Measurements from ENCODE around the gene APOBEC3F. TPM values are rescaled to one million over a fixed set of nuclear protein-coding genes. Genes with fewer than 3 reads are reported as not detected.

Gene APOBEC3F
- polyA plus RNA-seq, 1 experiment, result 7.9 TPM

DNA sequence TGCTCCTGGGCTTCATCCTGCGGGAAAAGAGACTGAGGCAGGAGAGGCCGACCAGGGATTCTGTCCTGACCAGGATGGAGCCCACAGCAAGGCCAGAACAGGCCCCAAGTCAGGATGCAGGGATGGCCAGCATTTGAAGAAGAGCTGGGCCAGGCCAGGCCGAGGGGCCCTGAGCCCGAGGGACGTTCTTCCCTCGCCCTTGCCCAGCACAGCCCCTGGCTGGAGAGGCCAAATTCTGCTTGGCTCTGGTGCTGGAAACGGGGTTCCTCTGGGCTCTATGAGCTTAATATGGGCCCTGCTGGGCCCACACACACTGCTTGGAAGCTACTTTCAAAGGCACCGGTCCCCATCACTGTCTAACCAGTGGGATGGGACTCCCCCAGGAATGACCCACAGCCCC lies 44.0 kb downstream of the APOBEC3F start:
- Histone ChIP-seq H3K27me3 (ENCODE audit: control insufficient read depth, insufficient read depth, low read length) (peaks cover 5% of the 10 kb centered on the region), H3K4me3 (ENCODE audit: low read depth, low read length) (no peak overlapping the region), H3K27ac (ENCODE audit: low read depth, low read length) (no peak overlapping the region), H3K9me3 (ENCODE audit: control insufficient read depth, insufficient read depth, low read length) (no peaks in the 10 kb centered on the region)
- DNase-seq (ENCODE audit: low read depth, low spot score), result no peak
- CTCF ChIA-PET, result no interaction called here
- TF ChIP-seq, protein P1, sequence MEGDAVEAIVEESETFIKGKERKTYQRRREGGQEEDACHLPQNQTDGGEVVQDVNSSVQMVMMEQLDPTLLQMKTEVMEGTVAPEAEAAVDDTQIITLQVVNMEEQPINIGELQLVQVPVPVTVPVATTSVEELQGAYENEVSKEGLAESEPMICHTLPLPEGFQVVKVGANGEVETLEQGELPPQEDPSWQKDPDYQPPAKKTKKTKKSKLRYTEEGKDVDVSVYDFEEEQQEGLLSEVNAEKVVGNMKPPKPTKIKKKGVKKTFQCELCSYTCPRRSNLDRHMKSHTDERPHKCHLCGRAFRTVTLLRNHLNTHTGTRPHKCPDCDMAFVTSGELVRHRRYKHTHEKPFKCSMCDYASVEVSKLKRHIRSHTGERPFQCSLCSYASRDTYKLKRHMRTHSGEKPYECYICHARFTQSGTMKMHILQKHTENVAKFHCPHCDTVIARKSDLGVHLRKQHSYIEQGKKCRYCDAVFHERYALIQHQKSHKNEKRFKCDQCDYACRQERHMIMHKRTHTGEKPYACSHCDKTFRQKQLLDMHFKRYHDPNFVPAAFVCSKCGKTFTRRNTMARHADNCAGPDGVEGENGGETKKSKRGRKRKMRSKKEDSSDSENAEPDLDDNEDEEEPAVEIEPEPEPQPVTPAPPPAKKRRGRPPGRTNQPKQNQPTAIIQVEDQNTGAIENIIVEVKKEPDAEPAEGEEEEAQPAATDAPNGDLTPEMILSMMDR (IDR thresholded peaks at IDR 0.05; ENCODE audit: low read depth, low read length), result no peak
- POLR2A ChIA-PET, result interaction anchor here (0.6 kb wide), 1 partner anchor 226 kb away, joined by 3 read pairs; no protein-coding TSS in a partner anchor

DNA sequence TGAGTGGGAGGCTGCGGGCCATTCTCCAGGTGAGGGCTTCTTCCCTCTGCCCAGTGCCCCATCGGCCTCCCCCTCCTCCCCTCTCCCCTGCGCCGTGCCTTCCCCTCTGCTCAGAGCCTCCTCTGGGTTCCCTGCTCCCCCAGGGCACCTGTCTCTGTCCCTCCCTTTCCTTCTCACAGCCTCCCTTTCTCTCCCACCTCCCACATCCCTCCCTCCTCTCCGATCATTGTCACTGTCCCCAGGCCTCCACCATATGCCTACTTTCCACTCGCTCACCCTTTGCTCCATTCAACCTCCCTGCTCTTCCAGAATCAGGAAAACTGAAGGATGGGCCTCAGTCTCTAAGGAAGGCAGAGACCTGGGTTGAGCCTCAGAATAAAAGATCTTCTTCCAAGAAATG lies 46.4 kb downstream of the APOBEC3F start:
- POLR2A ChIA-PET, result no interaction called here
- H3K4me3 ChIP-seq (ENCODE audit: low read depth, low read length), result no peak overlapping the region
- H3K9me3 ChIP-seq (ENCODE audit: control insufficient read depth, insufficient read depth, low read length), result no peaks in the 10 kb centered on the region
- no peak for DNase-seq (ENCODE audit: low read depth, low spot score)
- CTCF ChIA-PET, result no interaction called here
- TF ChIP-seq, protein P1 (IDR thresholded peaks at IDR 0.05; ENCODE audit: low read depth, low read length), result no peak
- no peak overlapping the region for H3K27ac ChIP-seq (ENCODE audit: low read depth, low read length)
- H3K27me3 ChIP-seq (ENCODE audit: control insufficient read depth, insufficient read depth, low read length), result peaks cover 16% of the 10 kb centered on the region

DNA sequence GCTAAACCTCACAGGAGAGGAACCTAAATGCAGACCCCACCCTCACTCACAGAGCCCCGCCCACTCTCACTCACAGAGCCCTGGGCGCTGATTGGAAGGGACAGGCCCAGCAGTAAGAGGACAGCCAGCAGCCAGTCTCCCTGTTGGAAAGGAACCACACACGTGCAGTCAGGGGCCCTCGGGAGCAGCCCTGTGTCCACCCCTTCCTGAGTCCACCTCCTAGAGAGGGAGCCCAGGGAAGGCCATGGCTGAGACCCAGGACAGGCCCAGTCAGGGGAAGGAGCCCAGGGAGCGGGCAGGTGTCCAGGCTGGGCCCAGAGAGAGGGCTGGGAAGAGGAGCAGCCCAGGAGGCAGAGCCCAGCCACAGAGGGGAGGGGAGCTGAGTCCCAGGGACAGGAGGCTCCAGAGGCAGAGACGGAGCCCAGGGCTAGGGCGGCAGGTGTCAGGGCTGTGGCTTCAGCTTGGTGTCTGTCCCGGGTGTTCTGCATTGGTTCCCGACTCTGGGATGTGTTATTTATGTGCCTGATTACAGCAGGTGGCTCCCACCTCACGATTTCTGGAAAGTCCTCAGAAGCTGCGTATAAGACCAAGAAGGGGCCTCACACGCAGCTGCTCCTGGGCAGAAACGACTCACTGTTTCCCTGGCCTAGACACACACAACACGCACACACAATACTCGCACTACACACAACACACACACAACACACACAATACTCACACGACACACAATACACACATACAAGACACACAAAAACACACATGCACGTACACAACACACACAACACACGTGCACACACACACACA lies 47.4 kb downstream of the APOBEC3F start:
- ChIA-PET CTCF (no interaction called here), POLR2A (no interaction called here)
- peaks cover 24% of the 10 kb centered on the region for H3K27me3 ChIP-seq (ENCODE audit: control insufficient read depth, insufficient read depth, low read length)
- no peak overlapping the region for H3K27ac ChIP-seq (ENCODE audit: low read depth, low read length)
- no peak for DNase-seq (ENCODE audit: low read depth, low spot score)
- H3K4me3 ChIP-seq (ENCODE audit: low read depth, low read length), result no peak overlapping the region
- H3K9me3 ChIP-seq (ENCODE audit: control insufficient read depth, insufficient read depth, low read length), result no peaks in the 10 kb centered on the region
- TF ChIP-seq, protein P1 (IDR thresholded peaks at IDR 0.05; ENCODE audit: low read depth, low read length), result no peak

DNA sequence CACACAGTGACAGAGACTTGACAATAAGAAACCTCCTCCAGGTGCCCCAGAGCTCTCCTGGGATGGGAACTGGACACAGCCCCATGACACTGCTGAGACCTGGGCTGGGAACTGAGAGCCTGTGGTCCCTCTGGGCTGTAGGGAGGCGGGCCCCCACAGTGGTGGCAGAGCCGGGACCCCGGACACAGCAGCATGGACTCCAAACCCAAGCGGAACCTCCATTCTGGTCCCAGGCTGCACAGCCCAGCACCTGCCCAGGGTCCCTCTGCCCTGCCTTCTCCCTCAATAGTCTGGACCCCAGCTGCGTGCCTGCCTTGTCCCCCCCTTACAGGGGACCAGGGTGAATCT lies 48.0 kb downstream of the APOBEC3F start:
- CTCF ChIA-PET, result no interaction called here

DNA sequence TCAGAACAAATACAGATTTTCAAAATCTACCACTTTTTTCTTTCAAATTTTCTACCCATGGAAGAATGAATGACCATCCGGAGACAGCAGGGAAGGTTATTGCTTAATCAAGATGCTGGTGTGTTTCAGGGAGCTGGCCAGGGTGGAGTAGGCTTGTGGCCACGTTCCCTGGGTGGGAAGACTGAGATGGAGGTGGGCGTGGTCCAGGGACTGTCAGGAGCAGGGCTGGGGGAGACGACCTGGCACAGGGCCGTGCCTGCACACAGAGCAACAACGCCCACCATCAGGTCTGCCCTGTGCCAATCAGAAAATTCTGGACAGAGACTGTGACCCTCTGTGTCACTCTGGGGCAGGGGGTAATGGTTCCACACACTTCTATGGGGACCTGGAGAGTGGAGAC lies 49.3 kb downstream of the APOBEC3F start:
- H3K27ac ChIP-seq (ENCODE audit: low read depth, low read length), result no peak overlapping the region
- TF ChIP-seq, protein P1 (IDR thresholded peaks at IDR 0.05; ENCODE audit: low read depth, low read length), result no peak
- no peak overlapping the region for H3K4me3 ChIP-seq (ENCODE audit: low read depth, low read length)
- ChIA-PET CTCF (no interaction called here), POLR2A (no interaction called here)
- no peaks in the 10 kb centered on the region for H3K9me3 ChIP-seq (ENCODE audit: control insufficient read depth, insufficient read depth, low read length)
- DNase-seq (ENCODE audit: low read depth, low spot score), result no peak
- H3K27me3 ChIP-seq (ENCODE audit: control insufficient read depth, insufficient read depth, low read length), result peaks cover 24% of the 10 kb centered on the region

More for the DNA sequence above, 48.0 kb downstream of the APOBEC3F start:
- H3K4me3 ChIP-seq (ENCODE audit: low read depth, low read length), result no peak overlapping the region
- POLR2A ChIA-PET, result no interaction called here
- H3K27me3 ChIP-seq (ENCODE audit: control insufficient read depth, insufficient read depth, low read length), result peaks cover 24% of the 10 kb centered on the region
- TF ChIP-seq, protein P1 (IDR thresholded peaks at IDR 0.05; ENCODE audit: low read depth, low read length), result no peak
- no peak for DNase-seq (ENCODE audit: low read depth, low spot score)
- H3K27ac ChIP-seq (ENCODE audit: low read depth, low read length), result peak overlapping the region; percentile 2
- H3K9me3 ChIP-seq (ENCODE audit: control insufficient read depth, insufficient read depth, low read length), result no peaks in the 10 kb centered on the region

All from AG04450 (cell line).